H9 (cell line): ENCODE measurements around the gene PDGFRB. TPM values are rescaled to one million over a fixed set of nuclear protein-coding genes. Genes with fewer than 3 reads are reported as not detected.

ENCODE experiments used
- DNase-seq: peaks from one replicate; pipeline ENCODE4 v3.0.0-alpha.2; 2017
- H2AFZ ChIP-seq: one replicate; pipeline ENCODE4 v1.6.1; 2013; ENCODE audit warnings: mild to moderate bottlenecking, low read length, control low read depth, moderate library complexity
- H2AK5ac ChIP-seq: 2 replicates; pipeline ENCODE4 v1.6.1; 2013; ENCODE audit warnings: low read length, control low read depth, mixed read lengths; ENCODE audit not compliant: insufficient read length
- H2BK120ac ChIP-seq: one replicate; pipeline ENCODE4 v1.6.1; 2013; ENCODE audit warnings: low read depth, mild to moderate bottlenecking, low read length, control low read depth, inconsistent platforms; ENCODE audit not compliant: poor library complexity, severe bottlenecking
- H2BK12ac ChIP-seq: 2 replicates; pipeline ENCODE4 v1.6.1; 2013; ENCODE audit warnings: low read length, control low read depth, mixed read lengths, low read depth; ENCODE audit not compliant: insufficient read length
- H2BK15ac ChIP-seq: 2 replicates; pipeline ENCODE4 v1.6.1; 2013; ENCODE audit warnings: low read depth, low read length, control low read depth
- H2BK20ac ChIP-seq: one replicate; pipeline ENCODE4 v1.6.1; 2013; ENCODE audit warnings: low read depth, mild to moderate bottlenecking, low read length, control low read depth, inconsistent platforms; ENCODE audit not compliant: poor library complexity, severe bottlenecking
- H2BK5ac ChIP-seq: 2 replicates; pipeline ENCODE4 v1.6.1; 2013; ENCODE audit warnings: low read length, control low read depth, mixed read lengths; ENCODE audit not compliant: insufficient read length
- H3K14ac ChIP-seq: 2 replicates; pipeline ENCODE4 v1.6.1; 2013; ENCODE audit warnings: low read length, control low read depth; ENCODE audit not compliant: insufficient read depth
- H3K18ac ChIP-seq: 2 replicates; pipeline ENCODE4 v1.6.1; 2013; ENCODE audit warnings: low read depth, mild to moderate bottlenecking, mixed read lengths, low read length, control low read depth; ENCODE audit not compliant: insufficient read length
- H3K23ac ChIP-seq: 2 replicates; pipeline ENCODE4 v1.6.1; 2013; ENCODE audit warnings: low read length, control low read depth, mixed read lengths, low read depth; ENCODE audit not compliant: insufficient read length
- H3K23me2 ChIP-seq: 2 replicates; pipeline ENCODE4 v1.6.1; 2013; ENCODE audit warnings: low read depth, mild to moderate bottlenecking, mixed read lengths, low read length, control low read depth; ENCODE audit not compliant: insufficient read length, poor library complexity, severe bottlenecking
- H3K27ac ChIP-seq: 2 replicates; pipeline ENCODE4 v1.5.1; 2013; ENCODE audit warnings: low read length, control low read depth, mixed read lengths, low read depth; ENCODE audit not compliant: insufficient read length
- H3K27me3 ChIP-seq: 2 replicates; pipeline ENCODE4 v1.6.1; 2013; ENCODE audit warnings: low read length, control low read depth, inconsistent platforms; ENCODE audit not compliant: insufficient read depth
- H3K4ac ChIP-seq: 2 replicates; pipeline ENCODE4 v1.6.1; 2013; ENCODE audit warnings: low read depth, mild to moderate bottlenecking, control low read depth, inconsistent platforms, low read length, moderate library complexity
- H3K4me1 ChIP-seq: 2 replicates; pipeline ENCODE4 v1.6.1; 2013; ENCODE audit warnings: low read length, control low read depth, inconsistent platforms; ENCODE audit not compliant: insufficient read depth
- H3K4me2 ChIP-seq: 2 replicates; pipeline ENCODE4 v1.6.1; 2013; ENCODE audit warnings: low read length, control low read depth, mixed read lengths; ENCODE audit not compliant: insufficient read length, insufficient read depth
- H3K56ac ChIP-seq: 2 replicates; pipeline ENCODE4 v1.6.1; 2013; ENCODE audit warnings: low read depth, mild to moderate bottlenecking, mixed read lengths, low read length, control low read depth; ENCODE audit not compliant: insufficient read length
- H3K79me1 ChIP-seq: 2 replicates; pipeline ENCODE4 v1.6.1; 2013; ENCODE audit warnings: low read depth, mild to moderate bottlenecking, moderate library complexity, low read length, control low read depth, inconsistent platforms; ENCODE audit not compliant: insufficient read depth, poor library complexity, severe bottlenecking
- H3K79me2 ChIP-seq: 2 replicates; pipeline ENCODE4 v1.6.1; 2013; ENCODE audit warnings: low read length, control low read depth, inconsistent platforms; ENCODE audit not compliant: insufficient read depth
- H3K9ac ChIP-seq: 2 replicates; pipeline ENCODE4 v1.6.1; 2013; ENCODE audit warnings: low read length, control low read depth, mixed read lengths; ENCODE audit not compliant: insufficient read length; ENCODE audit errors: extremely low read depth
- H3K9me3 ChIP-seq: one replicate; pipeline ENCODE4 v1.6.1; 2013; ENCODE audit warnings: low read depth, low read length, inconsistent platforms; ENCODE audit not compliant: control insufficient read depth
- H3T11ph ChIP-seq: one replicate; pipeline ENCODE4 v1.6.1; 2013; ENCODE audit warnings: mild to moderate bottlenecking, low read length, control low read depth, inconsistent platforms
- H4K20me1 ChIP-seq: one replicate; pipeline ENCODE4 v1.6.1; 2013; ENCODE audit not compliant: control insufficient read depth, insufficient read length, insufficient read depth
- H4K5ac ChIP-seq: 2 replicates; pipeline ENCODE4 v1.6.1; 2013; ENCODE audit warnings: low read depth, mild to moderate bottlenecking, mixed read lengths, low read length, control low read depth; ENCODE audit not compliant: insufficient read length
- H4K8ac ChIP-seq: replicated peaks from 2 replicates; pipeline ENCODE4 v1.6.1; 2013; ENCODE audit warnings: low read length, control low read depth, mixed read lengths, low read depth; ENCODE audit not compliant: insufficient read length
- H4K91ac ChIP-seq: 2 replicates; pipeline ENCODE4 v1.6.1; 2013; ENCODE audit warnings: low read depth, mild to moderate bottlenecking, moderate library complexity, mixed read lengths, low read length, control low read depth; ENCODE audit not compliant: insufficient read length
- H3K27ac Mint-ChIP-seq, 3 experiments: 2 replicates in 2 of 3; 3 replicates in 1 of 3; pipeline ENCODE4 v1.8.0; 2020 to 2021; ENCODE audit warnings: mixed read lengths in 3 of 3, mild to moderate bottlenecking in 1 of 3, moderate library complexity in 1 of 3
- H3K27me3 Mint-ChIP-seq: 2 replicates; pipeline ENCODE4 v1.8.0; 2021; ENCODE audit warnings: low read depth, mild to moderate bottlenecking, moderate library complexity, mixed read lengths
- H3K36me3 Mint-ChIP-seq, 3 experiments: 2 replicates in 2 of 3; 3 replicates in 1 of 3; pipeline ENCODE4 v1.8.0; 2020 to 2021; ENCODE audit warnings: low read depth in 3 of 3, mixed read lengths in 3 of 3; ENCODE audit not compliant: insufficient read depth in 1 of 3
- H3K4me1 Mint-ChIP-seq, 2 experiments: 2 replicates each; pipeline ENCODE4 v1.8.0; 2020; ENCODE audit warnings: mixed read lengths in 2 of 2
- H3K4me3 Mint-ChIP-seq, 2 experiments: 2 replicates in 1 of 2; 3 replicates in 1 of 2; pipeline ENCODE4 v1.8.0; 2020 to 2021; ENCODE audit warnings: mild to moderate bottlenecking in 2 of 2, mixed read lengths in 2 of 2, moderate library complexity in 1 of 2
- H3K9me3 Mint-ChIP-seq, 2 experiments: 2 replicates in 1 of 2; 3 replicates in 1 of 2; pipeline ENCODE4 v1.8.0; 2020; ENCODE audit warnings: mild to moderate bottlenecking in 2 of 2, mixed read lengths in 2 of 2, moderate library complexity in 1 of 2
- WGBS: extraction: QIAGEN DNeasy Blood & Tissue Kit; methylation state at CpG from one replicate; pipeline ENCODE4 v1.1.7; 2013; ENCODE audit warnings: missing lambda C conversion rate, low lambda C conversion rate, mixed read lengths; ENCODE audit not compliant: insufficient read length; ENCODE audit errors: extremely low coverage; 5-methylcytosine and 5-hydroxymethylcytosine counted together
- total RNA-seq: library from RNA; stranded (reverse); gene quantifications from 2 replicates; pipeline ENCODE4 v1.2.1, GENCODE V29; 2021
- TF ChIP-seq, protein P1 (sequence below): fragments of 200-600 bp; sonication (generic); conservative IDR thresholded peaks from 3 replicates; pipeline ENCODE4 v1.8.0; 2021; ENCODE audit warnings: antibody characterized with exemption, mild to moderate bottlenecking

PDGFRB gene
- total RNA-seq, 1 experiment from 2014 or later = 2.2 TPM

- Histone ChIP-seq H3K18ac (no peak overlapping the region), H3K9me3 (no peaks in the 10 kb centered on the region), H3K23ac (no peak overlapping the region), H3K14ac (no peak overlapping the region), H3K4ac (no peak overlapping the region), H2BK15ac (no peak overlapping the region), H3K23me2 (no peaks in the 10 kb centered on the region), H3K9ac (no peak overlapping the region), H2BK120ac (no peak overlapping the region), H2BK12ac (no peak overlapping the region), H3K4me1 (no peaks in the 10 kb centered on the region), H2BK5ac (no peak overlapping the region), H3K79me2 (no peaks in the 10 kb centered on the region), H3K27me3 (no peaks in the 10 kb centered on the region), H4K5ac (no peak overlapping the region), H3T11ph (no peak overlapping the region), H2AK5ac (no peak overlapping the region), H2BK20ac (no peak overlapping the region), H4K8ac (no peak overlapping the region), H3K27ac (no peak overlapping the region), H4K20me1 (no peaks in the 10 kb centered on the region), H3K56ac (no peak overlapping the region), H3K4me2 (no peak overlapping the region), H3K79me1 (no peaks in the 10 kb centered on the region), H2AFZ (no peak overlapping the region), H4K91ac (no peak overlapping the region)
- TF ChIP-seq, protein P1, sequence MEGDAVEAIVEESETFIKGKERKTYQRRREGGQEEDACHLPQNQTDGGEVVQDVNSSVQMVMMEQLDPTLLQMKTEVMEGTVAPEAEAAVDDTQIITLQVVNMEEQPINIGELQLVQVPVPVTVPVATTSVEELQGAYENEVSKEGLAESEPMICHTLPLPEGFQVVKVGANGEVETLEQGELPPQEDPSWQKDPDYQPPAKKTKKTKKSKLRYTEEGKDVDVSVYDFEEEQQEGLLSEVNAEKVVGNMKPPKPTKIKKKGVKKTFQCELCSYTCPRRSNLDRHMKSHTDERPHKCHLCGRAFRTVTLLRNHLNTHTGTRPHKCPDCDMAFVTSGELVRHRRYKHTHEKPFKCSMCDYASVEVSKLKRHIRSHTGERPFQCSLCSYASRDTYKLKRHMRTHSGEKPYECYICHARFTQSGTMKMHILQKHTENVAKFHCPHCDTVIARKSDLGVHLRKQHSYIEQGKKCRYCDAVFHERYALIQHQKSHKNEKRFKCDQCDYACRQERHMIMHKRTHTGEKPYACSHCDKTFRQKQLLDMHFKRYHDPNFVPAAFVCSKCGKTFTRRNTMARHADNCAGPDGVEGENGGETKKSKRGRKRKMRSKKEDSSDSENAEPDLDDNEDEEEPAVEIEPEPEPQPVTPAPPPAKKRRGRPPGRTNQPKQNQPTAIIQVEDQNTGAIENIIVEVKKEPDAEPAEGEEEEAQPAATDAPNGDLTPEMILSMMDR = no peak
- Mint-ChIP-seq H3K27me3 (peaks cover 16% of the 10 kb centered on the region), H3K9me3 (no peaks in the 10 kb centered on the region), H3K27ac (no peak overlapping the region), H3K4me3 (no peak overlapping the region), H3K4me1 (peaks cover 17 to 26% of the 10 kb centered on the region in 2 experiments), H3K36me3 (no peaks in the 10 kb centered on the region)
- no peak for DNase-seq
- no CpG with 5 or more reads among the region's 4 CpGs for WGBS
Observed at GRCh38 chr5:150123542-150123941, 32.1 kb downstream of the PDGFRB start.
